ENCODE measurements around the gene ACADVL.

- TF ChIP-seq, protein P1, sequence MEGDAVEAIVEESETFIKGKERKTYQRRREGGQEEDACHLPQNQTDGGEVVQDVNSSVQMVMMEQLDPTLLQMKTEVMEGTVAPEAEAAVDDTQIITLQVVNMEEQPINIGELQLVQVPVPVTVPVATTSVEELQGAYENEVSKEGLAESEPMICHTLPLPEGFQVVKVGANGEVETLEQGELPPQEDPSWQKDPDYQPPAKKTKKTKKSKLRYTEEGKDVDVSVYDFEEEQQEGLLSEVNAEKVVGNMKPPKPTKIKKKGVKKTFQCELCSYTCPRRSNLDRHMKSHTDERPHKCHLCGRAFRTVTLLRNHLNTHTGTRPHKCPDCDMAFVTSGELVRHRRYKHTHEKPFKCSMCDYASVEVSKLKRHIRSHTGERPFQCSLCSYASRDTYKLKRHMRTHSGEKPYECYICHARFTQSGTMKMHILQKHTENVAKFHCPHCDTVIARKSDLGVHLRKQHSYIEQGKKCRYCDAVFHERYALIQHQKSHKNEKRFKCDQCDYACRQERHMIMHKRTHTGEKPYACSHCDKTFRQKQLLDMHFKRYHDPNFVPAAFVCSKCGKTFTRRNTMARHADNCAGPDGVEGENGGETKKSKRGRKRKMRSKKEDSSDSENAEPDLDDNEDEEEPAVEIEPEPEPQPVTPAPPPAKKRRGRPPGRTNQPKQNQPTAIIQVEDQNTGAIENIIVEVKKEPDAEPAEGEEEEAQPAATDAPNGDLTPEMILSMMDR (IDR thresholded peaks at IDR 0.05) = no peak
- TF ChIP-seq EZH2 (IDR thresholded peaks at IDR 0.05) (no peak), EZH2phosphoT487 (IDR thresholded peaks at IDR 0.05) (no peak)
Measured at GRCh38 chr17:7204336-7204735, 15.4 kb upstream of the ACADVL start.
